Neural crest cell (in vitro differentiated cells): ENCODE data around the gene PPFIBP1. TPM values are rescaled to one million over a fixed set of nuclear protein-coding genes. Genes with fewer than 3 reads are reported as not detected.

ENCODE experiments used
- DNase-seq: peaks from one replicate; pipeline ENCODE4 v3.0.0; 2021; ENCODE audit warnings: low read depth, mixed read lengths, low spot score
- H3K27ac Mint-ChIP-seq: one replicate; pipeline ENCODE4 v1.8.0; 2021; ENCODE audit warnings: mild to moderate bottlenecking, mixed read lengths; ENCODE audit not compliant: unreplicated experiment
- H3K27me3 Mint-ChIP-seq: 2 replicates; pipeline ENCODE4 v1.8.0; 2021; ENCODE audit warnings: low read depth, mild to moderate bottlenecking, mixed read lengths
- H3K36me3 Mint-ChIP-seq: 2 replicates; pipeline ENCODE4 v1.8.0; 2021; ENCODE audit warnings: low read depth, mild to moderate bottlenecking, mixed read lengths
- H3K4me1 Mint-ChIP-seq: 2 replicates; pipeline ENCODE4 v1.8.0; 2021; ENCODE audit warnings: mixed read lengths
- H3K4me3 Mint-ChIP-seq: one replicate; pipeline ENCODE4 v1.8.0; 2021; ENCODE audit warnings: mild to moderate bottlenecking, mixed read lengths
- H3K9me3 Mint-ChIP-seq: 2 replicates; pipeline ENCODE4 v1.8.0; 2021; ENCODE audit warnings: mixed read lengths
- total RNA-seq: library from RNA; stranded (reverse); gene quantifications from 2 replicates; pipeline ENCODE4 v1.2.1, GENCODE V29; 2021
- TF ChIP-seq, protein P1 (sequence below): fragments of 200-600 bp; sonication (generic); conservative IDR thresholded peaks from 2 replicates; pipeline ENCODE4 v1.5.0; 2021; ENCODE audit warnings: antibody characterized with exemption, mild to moderate bottlenecking

Gene PPFIBP1
- total RNA-seq, 1 donor from 2014 or later: 47.5 TPM

DNA sequence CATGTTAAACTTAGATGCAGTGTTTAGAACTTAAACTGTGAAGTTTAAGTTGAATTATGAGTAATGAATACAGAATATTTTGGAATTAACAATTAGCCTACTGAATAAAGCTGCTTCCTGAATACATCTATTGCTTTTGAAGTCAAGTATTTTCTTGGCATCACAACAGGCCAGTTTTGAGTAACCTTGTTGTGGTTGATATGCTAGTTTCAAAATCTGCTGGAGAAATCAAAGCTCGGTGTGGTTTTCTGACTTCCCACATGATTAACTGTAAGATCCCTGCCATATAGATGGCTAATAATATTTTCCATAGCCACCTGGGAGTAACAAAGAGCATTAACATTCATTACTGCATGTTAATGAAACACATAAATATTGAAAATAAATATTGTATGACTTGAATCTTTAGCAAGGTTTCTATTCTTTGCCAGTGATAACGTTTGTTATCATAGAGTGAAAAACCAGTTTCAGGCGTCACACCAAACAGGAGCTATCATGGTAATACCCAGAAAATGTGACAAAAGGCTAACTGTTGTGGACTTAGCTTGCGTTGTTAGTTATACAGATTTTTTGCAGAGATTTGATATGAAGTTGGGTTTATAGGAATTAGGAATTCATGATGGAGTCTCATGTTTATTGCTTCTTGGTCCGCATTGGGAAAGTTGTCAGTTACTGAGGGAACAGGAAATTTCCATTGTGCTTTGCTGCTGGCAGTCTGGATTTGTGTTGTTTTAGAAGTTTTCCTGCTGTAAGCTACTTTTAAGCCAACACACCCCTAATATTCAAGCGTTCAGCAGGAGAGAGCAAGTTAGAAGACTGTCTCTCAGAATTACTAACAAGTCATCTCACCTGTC, 32.1 kb downstream of the PPFIBP1 start:
- H3K4me1 Mint-ChIP-seq: peaks cover 66% of the 10 kb centered on the region
- TF ChIP-seq, protein P1, sequence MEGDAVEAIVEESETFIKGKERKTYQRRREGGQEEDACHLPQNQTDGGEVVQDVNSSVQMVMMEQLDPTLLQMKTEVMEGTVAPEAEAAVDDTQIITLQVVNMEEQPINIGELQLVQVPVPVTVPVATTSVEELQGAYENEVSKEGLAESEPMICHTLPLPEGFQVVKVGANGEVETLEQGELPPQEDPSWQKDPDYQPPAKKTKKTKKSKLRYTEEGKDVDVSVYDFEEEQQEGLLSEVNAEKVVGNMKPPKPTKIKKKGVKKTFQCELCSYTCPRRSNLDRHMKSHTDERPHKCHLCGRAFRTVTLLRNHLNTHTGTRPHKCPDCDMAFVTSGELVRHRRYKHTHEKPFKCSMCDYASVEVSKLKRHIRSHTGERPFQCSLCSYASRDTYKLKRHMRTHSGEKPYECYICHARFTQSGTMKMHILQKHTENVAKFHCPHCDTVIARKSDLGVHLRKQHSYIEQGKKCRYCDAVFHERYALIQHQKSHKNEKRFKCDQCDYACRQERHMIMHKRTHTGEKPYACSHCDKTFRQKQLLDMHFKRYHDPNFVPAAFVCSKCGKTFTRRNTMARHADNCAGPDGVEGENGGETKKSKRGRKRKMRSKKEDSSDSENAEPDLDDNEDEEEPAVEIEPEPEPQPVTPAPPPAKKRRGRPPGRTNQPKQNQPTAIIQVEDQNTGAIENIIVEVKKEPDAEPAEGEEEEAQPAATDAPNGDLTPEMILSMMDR: no peak
- DNase-seq: no peak
- H3K27ac Mint-ChIP-seq: peak overlapping the region; percentile 84
- no peak overlapping the region for H3K4me3 Mint-ChIP-seq
- H3K9me3 Mint-ChIP-seq: no peaks in the 10 kb centered on the region
- H3K36me3 Mint-ChIP-seq: peaks cover 2% of the 10 kb centered on the region
- no peaks in the 10 kb centered on the region for H3K27me3 Mint-ChIP-seq

DNA sequence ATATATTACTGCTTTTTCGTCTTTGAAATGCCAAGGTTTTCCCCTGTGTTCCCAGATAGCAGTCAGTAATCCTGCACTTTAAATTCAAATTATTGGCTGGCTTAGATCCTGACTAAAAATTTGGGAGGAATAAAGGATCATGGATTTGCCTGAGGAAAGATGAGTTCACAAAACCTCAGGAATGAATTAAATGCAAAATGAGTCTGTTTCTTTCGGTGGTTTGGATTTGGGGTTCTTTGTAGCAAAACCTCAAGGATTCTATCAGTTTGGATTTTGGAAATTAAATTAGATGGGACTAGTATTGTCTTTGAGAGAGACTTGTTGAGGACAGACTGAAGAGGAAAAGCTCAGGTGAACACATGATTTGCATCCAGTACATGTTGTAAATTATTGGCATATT, 36.1 kb downstream of the PPFIBP1 start:
- DNase-seq: no peak
- TF ChIP-seq, protein P1: no peak
- no peak overlapping the region for H3K27ac Mint-ChIP-seq
- no peaks in the 10 kb centered on the region for H3K36me3 Mint-ChIP-seq
- H3K9me3 Mint-ChIP-seq: no peaks in the 10 kb centered on the region
- peaks cover 54% of the 10 kb centered on the region for H3K4me1 Mint-ChIP-seq
- H3K4me3 Mint-ChIP-seq: no peak overlapping the region
- H3K27me3 Mint-ChIP-seq: no peaks in the 10 kb centered on the region

DNA sequence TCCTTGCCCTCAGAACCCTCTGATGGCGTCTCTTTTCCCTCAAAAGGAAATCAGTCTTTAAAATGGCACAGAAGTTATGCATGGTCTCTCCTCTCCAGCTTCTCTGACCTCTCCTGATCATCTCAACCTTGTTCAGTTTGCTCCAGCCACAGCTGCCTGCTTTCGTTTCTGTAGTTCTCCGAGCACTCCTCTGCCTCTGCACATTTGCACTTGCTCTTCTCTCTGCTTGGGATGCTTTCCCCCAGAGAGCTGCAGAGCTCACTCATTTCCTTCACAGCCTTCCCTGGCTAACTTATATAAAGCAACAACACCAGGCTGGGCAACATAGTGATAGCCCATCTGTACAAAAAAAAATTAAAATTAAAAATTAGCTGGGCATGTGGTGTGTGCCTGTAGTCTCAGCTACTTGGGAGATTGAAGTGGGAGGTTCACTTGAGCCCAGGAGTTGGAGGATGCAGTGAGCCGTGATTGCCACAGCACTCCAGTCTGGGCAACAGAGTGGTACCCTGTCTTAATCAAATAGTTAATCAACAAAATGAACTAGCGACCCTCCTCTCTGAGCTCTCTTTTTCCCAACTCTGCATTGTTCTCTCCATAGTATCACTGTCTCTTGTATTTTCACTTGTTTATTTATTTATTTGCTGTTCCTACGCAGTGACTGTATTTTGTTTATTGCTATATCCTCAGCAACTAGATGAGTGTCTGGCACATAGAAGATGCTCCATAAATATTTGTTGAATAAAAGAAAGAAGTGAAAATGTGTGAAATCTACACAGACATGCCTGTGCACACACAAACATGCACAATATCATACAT, 37.7 kb downstream of the PPFIBP1 start:
- DNase-seq: no peak
- TF ChIP-seq, protein P1: no peak
- peaks cover 46% of the 10 kb centered on the region for H3K4me1 Mint-ChIP-seq
- peak overlapping the region; percentile 7 for H3K27ac Mint-ChIP-seq
- H3K36me3 Mint-ChIP-seq: no peaks in the 10 kb centered on the region
- H3K9me3 Mint-ChIP-seq: no peaks in the 10 kb centered on the region
- no peaks in the 10 kb centered on the region for H3K27me3 Mint-ChIP-seq
- no peak overlapping the region for H3K4me3 Mint-ChIP-seq

- DNase-seq: no peak
- H3K4me3 Mint-ChIP-seq: peak overlapping the region; percentile 2
- H3K27me3 Mint-ChIP-seq: no peaks in the 10 kb centered on the region
- peak overlapping the region; percentile 63 for H3K27ac Mint-ChIP-seq
- TF ChIP-seq, protein P1: no peak
- H3K36me3 Mint-ChIP-seq: no peaks in the 10 kb centered on the region
- H3K4me1 Mint-ChIP-seq: peaks cover 36% of the 10 kb centered on the region
- H3K9me3 Mint-ChIP-seq: no peaks in the 10 kb centered on the region
Measured at GRCh38 chr12:27564612-27565213, 40.7 kb downstream of the PPFIBP1 start.

DNA sequence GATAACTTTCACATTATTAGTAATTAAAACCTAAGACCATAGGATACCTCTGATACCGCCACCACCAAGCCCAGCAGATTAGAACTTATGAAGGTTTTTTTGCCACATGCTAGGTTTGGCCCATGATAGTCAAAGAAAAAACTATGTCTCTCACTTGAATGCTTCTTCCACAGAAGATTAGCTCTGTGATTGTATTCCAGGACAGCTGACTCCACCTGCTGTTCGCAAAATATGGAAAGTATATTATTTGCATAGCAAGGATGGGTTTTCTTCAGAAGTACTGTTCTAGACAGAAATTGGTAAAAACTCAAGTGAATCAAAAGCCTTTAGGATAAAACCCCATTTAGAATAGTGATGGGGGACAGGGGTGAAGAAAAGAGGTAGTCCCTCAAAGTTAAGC, 42.2 kb downstream of the PPFIBP1 start:
- no peak for DNase-seq
- H3K4me3 Mint-ChIP-seq: no peak overlapping the region
- H3K27me3 Mint-ChIP-seq: no peaks in the 10 kb centered on the region
- TF ChIP-seq, protein P1: no peak
- peaks cover 28% of the 10 kb centered on the region for H3K4me1 Mint-ChIP-seq
- no peak overlapping the region for H3K27ac Mint-ChIP-seq
- H3K36me3 Mint-ChIP-seq: no peaks in the 10 kb centered on the region
- no peaks in the 10 kb centered on the region for H3K9me3 Mint-ChIP-seq
